Left kidney (tissue), 2 donors: Measurements from ENCODE around the gene MIA2. TPM values are rescaled to one million over a fixed set of nuclear protein-coding genes. Genes with fewer than 3 reads are reported as not detected.
"Not testable (repeated sequence)": the region's sequence is repeated elsewhere in the genome, so short reads cannot be mapped to it uniquely, and the experiment has no call there.

Experiments
- DNase-seq: peaks from one replicate; pipeline ENCODE4 v3.0.0-alpha.2; 2013
- polyA plus RNA-seq: library from polyadenylated mRNA; unstranded; fragments of 120-200 nt; gene quantifications from one replicate; pipeline ENCODE4 v1.2.1, GENCODE V29; 2013; ENCODE audit not compliant: insufficient read length

MIA2 gene
- polyA plus RNA-seq, 1 donor, result 84.3 TPM

GRCh38 chr14:39266871-39267607, 33.3 kb downstream of the MIA2 start:
- peak; percentile 82 for DNase-seq

DNA sequence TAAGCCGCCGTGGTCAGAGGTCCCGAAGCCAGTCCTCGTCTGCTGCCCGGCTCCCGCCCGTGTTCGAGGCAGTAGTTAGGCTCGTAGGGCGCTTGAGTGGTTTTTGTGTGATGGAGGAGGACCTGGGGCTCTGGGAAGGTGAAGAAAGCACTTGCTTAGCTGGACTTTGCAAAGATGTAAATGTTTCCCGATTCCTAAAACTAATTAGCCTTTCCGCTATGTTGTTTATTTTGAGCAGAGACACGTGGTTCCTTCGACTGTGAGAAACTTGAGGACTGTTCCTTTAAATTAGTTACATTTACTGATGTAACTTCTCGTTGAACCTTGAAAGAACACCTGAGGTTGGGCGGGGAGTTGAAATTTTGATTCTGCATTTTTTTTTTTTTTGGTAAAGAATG, 33.9 kb downstream of the MIA2 start:
- DNase-seq, result no peak

GRCh38 chr14:39268393-39268792, 34.7 kb downstream of the MIA2 start:
- no peak for DNase-seq

DNA sequence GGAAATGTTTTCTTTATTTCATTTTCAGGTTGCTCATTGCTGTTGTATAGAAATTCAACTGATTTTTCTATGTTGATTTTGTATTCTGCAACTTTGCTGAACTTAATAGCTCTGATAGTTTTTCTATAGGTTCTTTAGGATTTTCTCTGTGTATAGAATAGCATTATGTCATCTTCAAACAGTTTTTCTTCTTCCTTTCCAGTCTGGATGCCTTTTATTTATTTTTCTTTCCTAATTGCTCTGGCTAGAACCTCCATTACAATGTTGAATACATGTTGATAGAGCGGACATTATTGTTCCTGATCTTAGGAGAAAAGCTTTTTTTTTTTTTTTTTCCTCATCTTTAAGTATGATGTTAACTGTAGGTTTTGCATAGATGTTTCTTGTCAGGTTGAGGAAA, 39.2 kb downstream of the MIA2 start:
- DNase-seq, result no peak

GRCh38 chr14:39275395-39275794, 41.7 kb downstream of the MIA2 start:
- no peak for DNase-seq

GRCh38 chr14:39276005-39276404, 42.3 kb downstream of the MIA2 start:
- DNase-seq, result no peak

- DNase-seq, result no peak
These were observed 42.9 kb downstream of the MIA2 start for GRCh38 chr14:39276579-39277114.

DNA sequence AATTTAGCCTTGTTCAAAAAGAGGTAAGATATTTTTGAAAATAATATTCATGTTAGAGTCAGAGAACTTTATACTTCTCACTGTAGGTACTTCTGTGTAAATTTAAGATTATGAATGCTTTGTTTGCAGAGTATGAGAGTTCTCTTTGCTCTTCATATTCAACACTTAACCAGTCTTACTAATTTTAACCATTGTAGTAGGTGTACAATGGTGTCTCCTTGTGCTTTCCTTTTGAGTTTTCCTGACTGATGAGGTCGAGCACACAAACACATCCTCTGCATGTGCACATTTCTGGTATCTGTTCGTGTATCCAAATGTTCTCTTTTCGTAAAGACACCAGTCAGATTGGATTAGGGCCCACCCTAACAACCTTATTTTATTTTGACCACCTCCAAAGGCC, 45.8 kb downstream of the MIA2 start:
- DNase-seq, result no peak

- DNase-seq, result not testable (repeated sequence)
These were observed 47.0 kb downstream of the MIA2 start for GRCh38 chr14:39280678-39281077.

DNA sequence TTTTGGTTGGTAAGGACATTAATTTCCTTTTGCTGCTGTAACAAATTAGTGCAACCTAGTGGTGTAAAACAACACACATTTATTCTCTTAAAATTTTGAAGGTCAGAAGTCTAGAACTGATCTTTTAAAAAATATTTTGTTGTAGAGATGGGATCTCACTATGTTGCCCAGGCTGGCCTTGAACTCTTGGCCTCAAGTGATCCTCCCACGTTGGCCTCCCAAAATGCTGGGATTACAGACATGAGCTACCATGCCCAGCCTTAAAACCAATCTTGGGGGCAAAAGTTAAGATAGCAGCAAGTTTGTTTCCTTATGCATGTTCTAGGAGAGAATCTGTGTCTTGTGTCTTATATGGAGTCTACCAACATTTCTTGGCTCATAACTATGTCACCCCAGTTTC, 55.8 kb downstream of the MIA2 start:
- no peak for DNase-seq

DNA sequence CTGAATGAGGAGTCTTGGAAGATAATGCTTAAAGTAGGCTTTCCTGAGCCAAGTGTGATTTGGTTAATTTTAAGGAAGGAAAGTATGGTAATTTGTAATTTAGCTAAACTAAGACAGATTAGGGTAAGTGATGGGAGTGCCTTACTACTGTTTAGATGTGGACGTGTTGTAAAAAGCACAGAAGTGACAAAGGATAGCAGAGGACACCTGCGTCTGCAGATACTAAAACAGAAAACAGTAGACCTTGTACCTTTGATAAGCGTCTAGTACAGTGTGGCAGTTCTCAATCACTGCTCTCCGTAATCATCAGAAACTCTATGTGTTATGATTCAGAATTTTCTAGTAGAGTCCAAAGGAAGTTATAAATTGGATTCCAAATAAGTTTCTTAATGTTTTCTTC, 58.0 kb downstream of the MIA2 start:
- no peak for DNase-seq

- DNase-seq, result no peak
These were observed 59.9 kb downstream of the MIA2 start for GRCh38 chr14:39293629-39294028.

- DNase-seq, result not testable (repeated sequence)
These were observed 66.7 kb downstream of the MIA2 start for GRCh38 chr14:39300389-39300788.

DNA sequence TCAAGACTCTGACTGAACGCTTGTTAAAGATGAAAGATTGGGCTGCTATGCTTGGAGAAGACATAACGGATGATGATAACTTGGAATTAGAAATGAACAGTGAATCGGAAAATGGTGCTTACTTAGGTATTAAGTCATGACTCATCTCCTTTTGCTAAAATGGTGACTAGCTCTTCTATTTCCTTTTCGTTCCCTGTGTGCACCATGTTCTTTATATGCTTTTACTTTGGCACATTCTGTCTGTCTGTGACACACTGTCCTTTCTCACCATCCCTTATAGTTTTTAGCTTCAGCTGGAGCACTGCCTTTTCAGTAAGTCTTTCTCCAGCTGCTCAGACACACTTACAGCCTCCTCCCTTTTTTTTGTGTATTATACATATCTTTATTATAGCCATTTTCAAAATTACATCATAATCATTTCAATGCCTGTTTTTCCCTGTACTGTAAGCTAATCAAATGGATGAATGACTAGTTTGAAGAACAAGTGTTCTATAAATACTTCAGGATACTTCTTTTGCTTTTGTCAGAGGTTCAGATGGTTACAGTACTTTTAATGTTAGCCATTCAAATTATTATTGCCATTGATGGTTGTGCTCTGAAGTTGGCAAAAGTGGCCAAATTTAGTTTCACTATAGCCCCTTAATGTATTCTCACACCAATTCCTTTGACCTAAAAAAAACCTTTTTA, 68.6 kb downstream of the MIA2 start:
- no peak for DNase-seq

DNA sequence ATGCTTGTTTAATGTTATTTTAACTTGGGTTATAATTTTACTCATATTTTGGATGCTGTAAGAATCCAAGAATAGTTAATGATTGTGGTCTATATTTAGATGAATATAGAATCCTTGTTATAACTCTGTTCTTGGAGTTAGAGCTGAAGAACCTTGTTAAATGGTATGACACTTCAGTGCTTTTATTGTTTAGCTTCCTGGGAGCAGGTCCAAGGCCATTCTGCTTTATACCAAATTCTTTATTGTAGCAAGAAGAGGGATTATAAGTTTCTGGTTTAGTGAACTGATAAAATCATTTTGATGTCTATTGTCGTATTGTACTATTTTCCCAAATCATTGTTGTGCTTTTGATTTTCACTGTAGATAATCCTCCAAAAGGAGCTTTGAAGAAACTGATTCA, 69.4 kb downstream of the MIA2 start:
- no peak for DNase-seq

GRCh38 chr14:39307815-39308214, 74.1 kb downstream of the MIA2 start:
- DNase-seq, result no peak

DNA sequence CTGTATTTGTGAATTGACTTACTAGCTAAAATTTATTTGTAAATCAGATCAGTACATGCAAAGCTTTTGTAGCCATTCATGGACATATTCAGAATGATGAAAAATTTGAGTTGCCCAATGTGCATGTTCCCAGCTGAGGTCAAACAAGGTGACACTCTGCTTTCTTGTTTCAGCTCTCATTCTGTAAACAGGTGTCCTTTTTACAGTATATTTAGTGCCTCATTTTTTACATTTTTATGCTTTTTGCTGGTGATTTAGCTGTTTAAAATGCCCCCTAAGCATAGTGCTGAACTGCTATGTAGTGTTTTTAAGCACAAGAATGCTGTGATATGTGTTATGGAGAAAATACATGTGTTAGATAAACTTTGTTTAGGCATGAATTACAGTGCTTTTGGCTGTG, 76.3 kb downstream of the MIA2 start:
- DNase-seq, result no peak

DNA sequence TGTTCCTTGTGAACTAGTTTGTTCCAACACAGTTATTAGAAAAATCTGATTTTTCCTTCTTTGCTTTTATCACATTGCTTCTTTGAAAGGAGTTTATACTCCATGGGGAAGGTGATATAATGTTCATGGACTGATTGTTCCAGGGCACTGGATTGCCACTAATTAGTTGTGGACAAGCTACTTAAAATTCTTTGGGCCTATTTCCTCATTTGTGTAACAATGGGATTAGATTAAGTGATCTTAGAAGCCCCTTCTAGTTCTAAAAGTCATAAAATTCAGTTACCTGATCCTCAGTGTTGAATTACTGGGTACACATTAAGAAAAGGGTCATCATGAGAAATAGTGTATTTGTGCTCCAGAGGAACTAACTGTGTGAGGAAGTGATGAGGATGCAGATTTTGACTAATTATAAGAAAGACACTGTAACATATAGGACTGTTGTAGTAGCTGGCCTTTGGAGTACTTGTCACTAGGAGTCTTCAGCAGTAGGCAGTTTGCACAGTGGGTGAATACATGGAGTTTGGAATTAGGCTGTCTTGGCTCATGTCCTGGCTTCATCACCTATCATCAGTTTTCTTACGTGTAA, 82.2 kb downstream of the MIA2 start:
- no peak for DNase-seq

DNA sequence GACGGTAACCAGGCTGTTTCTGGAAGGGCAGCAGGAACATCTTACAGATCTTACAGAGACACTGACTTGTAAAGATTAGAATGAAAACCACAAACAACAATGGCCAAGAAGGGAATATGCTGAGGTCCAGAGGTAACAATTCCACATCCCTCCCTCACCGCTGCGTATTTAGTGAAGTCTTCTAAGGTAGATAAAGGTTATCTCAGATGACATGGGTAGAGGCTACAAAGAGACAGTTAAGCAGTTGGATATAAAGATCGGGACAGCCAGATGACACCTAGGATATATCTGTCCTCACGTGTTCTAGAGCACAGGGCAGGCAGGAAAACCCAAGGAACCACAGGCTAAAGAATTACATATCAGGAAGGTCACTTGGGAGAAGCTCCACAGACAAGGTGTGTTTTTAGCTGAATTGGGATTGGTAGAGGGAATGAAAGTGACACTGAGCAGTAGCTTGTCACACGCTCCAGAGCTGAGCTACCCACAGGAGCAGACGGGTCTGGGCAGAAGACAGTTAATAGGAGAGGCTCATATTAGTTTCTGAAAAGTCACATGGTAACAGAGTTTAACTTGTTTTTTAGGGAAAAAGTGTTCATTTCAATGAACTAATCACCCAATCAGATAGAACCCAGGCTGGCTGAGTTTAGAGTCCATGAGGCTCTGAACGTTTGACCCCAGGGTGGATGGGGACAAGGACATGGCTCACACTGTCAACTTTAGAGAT, 83.3 kb downstream of the MIA2 start:
- no peak for DNase-seq

- DNase-seq, result no peak
These were observed 84.9 kb downstream of the MIA2 start for GRCh38 chr14:39318574-39318973.

DNA sequence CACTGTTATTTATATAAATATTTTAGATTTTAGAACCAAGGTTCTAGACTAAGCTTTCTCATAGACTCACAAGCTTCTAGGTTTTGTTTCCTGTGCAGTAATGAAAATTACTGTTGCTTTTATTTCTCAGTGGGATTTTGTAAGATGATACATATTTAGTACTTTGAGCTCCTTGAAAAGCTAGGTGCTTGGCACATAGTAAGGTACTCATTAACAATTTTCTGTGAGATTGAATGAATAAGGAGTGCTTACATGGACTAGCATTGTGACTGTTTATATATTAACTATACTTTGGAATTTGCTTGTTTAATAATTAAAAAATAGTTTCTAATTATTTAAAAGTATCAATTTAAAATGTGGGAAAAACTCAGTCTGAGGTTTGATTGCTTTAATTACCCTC, 85.7 kb downstream of the MIA2 start:
- no peak for DNase-seq

DNA sequence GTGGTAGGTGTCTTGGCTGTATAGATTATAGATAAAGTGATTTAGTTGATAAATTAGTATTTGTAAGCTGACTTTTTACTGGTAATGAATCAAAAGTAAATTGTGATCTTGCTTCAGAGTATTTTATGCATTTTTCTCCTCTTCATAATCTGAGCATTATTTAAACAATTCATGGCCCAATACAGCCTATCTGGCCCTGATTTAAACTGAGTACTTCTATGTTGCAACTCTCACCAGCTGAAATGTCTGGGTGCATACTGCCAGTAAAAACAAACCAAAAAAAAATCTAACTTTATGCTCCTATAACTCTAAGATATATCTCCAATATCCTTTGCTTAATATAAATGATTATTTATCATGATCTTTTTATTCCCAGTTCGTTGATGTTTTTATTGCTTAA, 86.6 kb downstream of the MIA2 start:
- DNase-seq, result no peak

- no peak for DNase-seq
These were observed 89.1 kb downstream of the MIA2 start for GRCh38 chr14:39322807-39323206.
